Measurements from ENCODE around the gene RGS10. TPM values are rescaled to one million over a fixed set of nuclear protein-coding genes. Genes with fewer than 3 reads are reported as not detected.

Gene RGS10
- total RNA-seq, 4 donors from 2014 or later: 18.6 to 32.6 (median 28.4) TPM

DNA sequence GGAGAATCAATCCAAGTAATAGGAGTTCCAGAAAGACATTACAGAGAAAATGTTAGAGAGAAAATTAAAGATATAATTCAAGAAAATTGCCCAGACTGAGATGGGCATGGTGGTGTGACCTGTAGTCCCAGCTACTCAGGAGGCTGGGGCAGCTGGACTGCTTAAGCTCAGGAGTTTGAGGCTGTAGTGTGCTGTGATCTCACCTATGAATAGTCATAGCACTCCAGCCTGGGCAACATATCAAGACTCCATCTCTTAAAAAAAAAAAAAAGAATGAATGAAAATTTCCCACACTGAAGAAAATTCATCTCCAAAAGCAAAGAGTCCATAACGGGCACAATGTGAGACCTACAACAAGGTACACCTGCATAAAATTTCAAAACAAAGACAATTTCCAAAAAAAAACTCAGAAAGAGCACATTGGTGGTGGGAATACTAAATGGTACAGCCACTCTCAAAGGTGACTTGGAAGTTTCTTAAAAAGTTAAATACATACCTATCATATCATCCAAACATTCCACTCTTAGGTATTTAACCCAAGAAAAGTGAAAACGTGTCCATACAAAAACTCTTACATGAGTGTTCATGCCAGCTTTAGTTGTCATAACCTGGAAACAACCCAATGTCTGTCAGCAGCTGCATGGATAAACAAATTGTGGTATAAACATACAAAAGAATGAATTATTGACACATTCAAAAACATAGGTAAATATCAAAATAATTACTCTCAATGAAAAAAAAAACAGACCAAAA lies 6.9 kb upstream of the RGS10 start:
- 70 to 71% methylated on average over 2 of the region's 2 CpGs for WGBS, 2 donors
- no peaks in the 10 kb centered on the region for H3K36me3 ChIP-seq
- peaks cover 0 to 2% (median 0%) of the 10 kb centered on the region in 4 donors for H3K4me1 ChIP-seq
- H3K9me3 ChIP-seq: no peaks in the 10 kb centered on the region
- H3K27me3 ChIP-seq: no peaks in the 10 kb centered on the region
- no peak overlapping the region for H3K27ac ChIP-seq
- H3K4me3 ChIP-seq: no peak overlapping the region
- TF ChIP-seq POLR2A (IDR thresholded peaks at IDR 0.05) (no peak), CTCF (IDR thresholded peaks at IDR 0.05) (no peak), EP300 (IDR thresholded peaks at IDR 0.05) (no peak)
- DNase-seq (ENCODE audit: low spot score in 2 of 2): no peak

GRCh38 chr10:119546009-119546408 lies 3.5 kb upstream of the RGS10 start:
- H3K4me1 ChIP-seq: peaks cover 0 to 27% (median 12%) of the 10 kb centered on the region in 4 donors
- TF ChIP-seq CTCF (IDR thresholded peaks at IDR 0.05) (no peak), POLR2A (IDR thresholded peaks at IDR 0.05) (no peak), EP300 (IDR thresholded peaks at IDR 0.05) (no peak)
- 30 to 46% methylated on average over 3 of the region's 3 CpGs for WGBS, 2 donors
- H3K9me3 ChIP-seq: no peaks in the 10 kb centered on the region
- no peaks in the 10 kb centered on the region for H3K27me3 ChIP-seq
- DNase-seq (ENCODE audit: low spot score in 2 of 2): no peak
- H3K36me3 ChIP-seq: no peaks in the 10 kb centered on the region
- H3K27ac ChIP-seq: no peak overlapping the region
- no peak overlapping the region for H3K4me3 ChIP-seq

GRCh38 chr10:119545310-119545709 lies 2.8 kb upstream of the RGS10 start:
- TF ChIP-seq CTCF (IDR thresholded peaks at IDR 0.05) (no peak), EP300 (IDR thresholded peaks at IDR 0.05) (no peak), POLR2A (IDR thresholded peaks at IDR 0.05) (no peak)
- DNase-seq (ENCODE audit: low spot score in 2 of 2): no peak
- WGBS, 2 donors: 66 to 73% methylated on average over 4 of the region's 4 CpGs
- no peaks in the 10 kb centered on the region for H3K27me3 ChIP-seq
- H3K4me1 ChIP-seq: peaks cover 0 to 31% (median 14%) of the 10 kb centered on the region in 4 donors
- H3K9me3 ChIP-seq: no peaks in the 10 kb centered on the region
- H3K36me3 ChIP-seq: no peaks in the 10 kb centered on the region
- H3K27ac ChIP-seq: no peak overlapping the region
- no peak overlapping the region for H3K4me3 ChIP-seq

DNA sequence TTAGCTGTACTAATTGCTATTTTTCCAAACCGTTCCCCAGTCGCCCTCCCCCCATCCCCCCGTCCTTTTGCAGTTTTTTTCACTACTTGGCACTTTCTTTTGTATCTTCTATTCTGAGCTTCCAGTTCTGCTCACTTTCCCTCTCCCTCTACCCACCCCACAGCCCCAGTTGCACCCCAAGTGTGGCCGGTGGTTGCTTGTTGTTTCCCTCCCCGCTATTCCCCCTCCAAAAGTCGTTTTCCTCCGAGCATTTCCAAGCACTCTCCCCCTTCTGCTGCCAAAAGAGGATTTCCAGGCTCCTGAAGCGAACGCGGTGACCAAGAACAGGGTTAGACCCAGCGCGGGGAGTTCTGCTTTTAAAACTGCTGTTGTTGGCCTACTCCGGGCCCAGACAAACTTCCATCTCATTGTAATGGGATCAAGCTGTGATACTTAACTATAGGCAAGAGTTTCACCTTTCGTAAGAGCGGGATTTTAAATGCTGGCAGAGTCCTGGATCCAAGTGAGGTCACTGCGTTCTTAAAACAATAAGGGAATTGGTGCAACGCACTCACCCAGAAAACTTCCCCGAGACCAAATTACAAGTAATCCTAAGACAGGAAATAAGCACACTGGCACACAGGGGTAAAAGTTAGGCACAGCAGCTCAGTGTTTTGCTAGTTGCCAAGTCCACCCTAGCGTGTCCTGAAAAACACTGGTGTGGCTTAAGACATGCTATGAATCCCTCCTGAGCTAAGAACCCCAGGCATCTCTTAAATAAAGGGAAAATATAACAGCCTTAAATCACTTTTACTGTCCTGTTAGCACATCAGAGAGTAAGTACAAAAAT lies 1.5 kb upstream of the RGS10 start:
- no peak for DNase-seq (ENCODE audit: low spot score in 2 of 2)
- peak overlapping the region in 1 of 4 donors; percentile 83 for H3K4me3 ChIP-seq
- no peaks in the 10 kb centered on the region for H3K27me3 ChIP-seq
- TF ChIP-seq EP300 (IDR thresholded peaks at IDR 0.05): no peak
- no peak for TF ChIP-seq CTCF (IDR thresholded peaks at IDR 0.05)
- TF ChIP-seq POLR2A (IDR thresholded peaks at IDR 0.05): no peak
- H3K9me3 ChIP-seq: no peaks in the 10 kb centered on the region
- peaks cover 0 to 34% (median 15%) of the 10 kb centered on the region in 4 donors for H3K4me1 ChIP-seq
- 53 to 55% methylated on average over 19 of the region's 19 CpGs for WGBS, 2 donors
- peak overlapping the region in 2 of 4 donors; percentile 22 to 86 for H3K27ac ChIP-seq
- no peaks in the 10 kb centered on the region for H3K36me3 ChIP-seq

Measured in tibial nerve (tissue), 4 donors.